AG10803 (cell line): ENCODE results near the gene ROBO4.
A peak's percentile ranks its signal among the peaks of the same experiment; 100 is the strongest.

ENCODE experiments used
- DNase-seq: peaks from one replicate; pipeline ENCODE4 v3.0.0; 2010; ENCODE audit warnings: low read depth
- H3K4me3 ChIP-seq: 2 replicates; pipeline ENCODE4 v1.5.1; 2011; ENCODE audit warnings: mild to moderate bottlenecking, low read length, control low read depth
- CTCF ChIP-seq: conservative IDR thresholded peaks from 2 replicates; pipeline ENCODE4 v1.5.1; 2011; ENCODE audit warnings: mild to moderate bottlenecking, low read length, control low read depth, inconsistent platforms

The ROBO4 gene

GRCh38 chr11:124930799-124931198, 33.1 kb upstream of the ROBO4 start:
- DNase-seq, result no peak
- H3K4me3 ChIP-seq, result no peak overlapping the region
- no peak for TF ChIP-seq CTCF

- H3K4me3 ChIP-seq, result no peak overlapping the region
- no peak for DNase-seq
- no peak for TF ChIP-seq CTCF
Measured at GRCh38 chr11:124928942-124929665, 31.4 kb upstream of the ROBO4 start.

- no peak overlapping the region for H3K4me3 ChIP-seq
- TF ChIP-seq CTCF, result no peak
- DNase-seq, result no peak
Measured at GRCh38 chr11:124923296-124923695, 25.6 kb upstream of the ROBO4 start.

GRCh38 chr11:124922831-124923230, 25.2 kb upstream of the ROBO4 start:
- no peak for DNase-seq
- TF ChIP-seq CTCF, result no peak
- H3K4me3 ChIP-seq, result no peak overlapping the region

- peak; percentile 56 for DNase-seq
- H3K4me3 ChIP-seq, result peak overlapping the region; percentile 37
- TF ChIP-seq CTCF, result no peak
Measured at GRCh38 chr11:124920870-124921609, 23.4 kb upstream of the ROBO4 start.

GRCh38 chr11:124920356-124920755, 22.7 kb upstream of the ROBO4 start:
- no peak overlapping the region for H3K4me3 ChIP-seq
- TF ChIP-seq CTCF, result no peak
- DNase-seq, result no peak

GRCh38 chr11:124919898-124920297, 22.2 kb upstream of the ROBO4 start:
- DNase-seq, result no peak
- H3K4me3 ChIP-seq, result no peak overlapping the region
- TF ChIP-seq CTCF, result no peak
